HepG2 (cell line): ENCODE results near the gene TIAM2. TPM values are rescaled to one million over a fixed set of nuclear protein-coding genes. Genes with fewer than 3 reads are reported as not detected.

Source experiments
- ATAC-seq: fragments of 200-7000 bp; cut with Tn5 transposase; 3 replicates; pipeline ENCODE4 v1.9.1; 2020; ENCODE audit warnings: mild to moderate bottlenecking, moderate library complexity
- BruUV-seq: library from RNA; stranded (reverse); fragments of 400-500 nt; replicated peaks from 2 replicates; lab custom pipeline; 2021; lab: Mats Ljungman, UMichigan
- CTCF ChIA-PET: fragments of 300-600 bp; formaldehyde crosslinking; extraction: SDS; loops from one replicate; lab custom pipeline; 2021; ENCODE audit warnings: low total read pairs, inconsistent platforms, low intra/inter-chr PET ratio; lab: Yijun Ruan, JAX
- POLR2A ChIA-PET: fragments of 350-600 bp; sonication (Branson Sonifier 250); formaldehyde crosslinking; loops from one replicate; lab custom pipeline; 2020; ENCODE audit warnings: antibody characterized with exemption, inconsistent platforms; lab: Yijun Ruan, JAX
- DNase-seq: peaks from one replicate; pipeline ENCODE4 v3.0.0-alpha.2; 2015; ENCODE audit warnings: low spot score
- FAIRE-seq: peaks from 3 replicates; lab custom pipeline; 2011; peaks lifted over from hg19 to GRCh38; lab: Jason Lieb, UNC
- H2AFZ ChIP-seq: one replicate; pipeline ENCODE4 v1.6.1; 2011; ENCODE audit warnings: low read length, inconsistent platforms
- H3K27ac ChIP-seq: fragments of 300-600 bp; 3 replicates; pipeline ENCODE4 v1.8.0; 2011; ENCODE audit warnings: mixed run types, mild to moderate bottlenecking, mixed read lengths, low read length, inconsistent platforms; ENCODE audit not compliant: insufficient read depth; ENCODE audit errors: extremely low read length
- H3K27me3 ChIP-seq, 2 experiments: fragments of 200-600 bp in 1 of 2; 2 replicates in 1 of 2; 3 replicates in 1 of 2; pipeline versions ENCODE4 v1.6.0 to v1.8.0; 2011; ENCODE audit warnings: low read length in 2 of 2, mild to moderate bottlenecking in 2 of 2, moderate library complexity in 2 of 2, inconsistent platforms in 1 of 2; ENCODE audit not compliant: insufficient read depth in 2 of 2, control insufficient read depth in 1 of 2
- H3K36me3 ChIP-seq, 2 experiments: fragments of 200-600 bp in 1 of 2; replicated peaks in 1 of 2; 2 replicates in 1 of 2; 3 replicates in 1 of 2; pipeline versions ENCODE4 v1.5.1 to v1.8.0; 2011; ENCODE audit warnings: low read length in 2 of 2, inconsistent platforms in 1 of 2; ENCODE audit not compliant: insufficient read depth in 2 of 2, control insufficient read depth in 1 of 2
- H3K4me1 ChIP-seq: 2 replicates; pipeline ENCODE4 v1.5.1; 2012; ENCODE audit warnings: low read length, inconsistent platforms; ENCODE audit not compliant: insufficient read depth
- H3K4me2 ChIP-seq: 2 replicates; pipeline ENCODE4 v1.6.0; 2011; ENCODE audit warnings: low read depth, low read length, inconsistent platforms
- H3K4me3 ChIP-seq, 3 experiments: fragments of 200-600 bp in 1 of 3; sonication (generic), shearing (Covaris generic) in 1 of 3; replicated peaks in 1 of 3; 2 replicates each; pipeline ENCODE4 v1.5.1; 2011 to 2016; ENCODE audit warnings: low read length in 3 of 3, inconsistent platforms in 2 of 3, low read depth in 2 of 3, mild to moderate bottlenecking in 2 of 3, control low read depth in 1 of 3, mixed read lengths in 1 of 3; ENCODE audit not compliant: insufficient read depth in 1 of 3
- H3K79me2 ChIP-seq: one replicate; pipeline ENCODE4 v1.6.1; 2011; ENCODE audit warnings: low read length, inconsistent platforms; ENCODE audit not compliant: insufficient read depth
- H3K9ac ChIP-seq: 2 replicates; pipeline ENCODE4 v1.6.0; 2011; ENCODE audit warnings: mild to moderate bottlenecking, low read depth, low read length, inconsistent platforms; ENCODE audit not compliant: insufficient read depth
- H3K9me3 ChIP-seq: 2 replicates; pipeline ENCODE4 v1.5.1; 2012; ENCODE audit warnings: mild to moderate bottlenecking, low read length
- H4K20me1 ChIP-seq: 2 replicates; pipeline ENCODE4 v1.6.0; 2011; ENCODE audit warnings: inconsistent platforms, mild to moderate bottlenecking, low read length, moderate library complexity; ENCODE audit not compliant: insufficient read depth
- CERS6 ChIP-seq: sonication (generic); formaldehyde crosslinking; IDR thresholded peaks from 2 replicates; pipeline ENCODE4 v1.5.0; 2020; ENCODE audit warnings: missing genetic modification reagents
- EED ChIP-seq: sonication (generic); formaldehyde crosslinking; IDR thresholded peaks from 2 replicates; pipeline ENCODE4 v1.5.0; 2020; ENCODE audit warnings: mild to moderate bottlenecking, missing genetic modification reagents
- HOXA3 ChIP-seq: sonication (generic); formaldehyde crosslinking; IDR thresholded peaks from 2 replicates; pipeline ENCODE4 v1.5.0; 2020; ENCODE audit warnings: missing genetic modification reagents
- JARID2 ChIP-seq: sonication (generic); formaldehyde crosslinking; IDR thresholded peaks from 2 replicates; pipeline ENCODE4 v1.8.1; 2023; ENCODE audit warnings: missing genetic modification reagents, inconsistent platforms; ENCODE audit not compliant: insufficient replicate concordance
- ZNF788 ChIP-seq: sonication (generic); formaldehyde crosslinking; IDR thresholded peaks from 2 replicates; pipeline ENCODE4 v1.5.0; 2020; ENCODE audit warnings: mild to moderate bottlenecking, missing genetic modification reagents, borderline replicate concordance
- WGBS: methylation state at CpG from one replicate; pipeline ENCODE4 v1.1.6; 2017; ENCODE audit warnings: low lambda C conversion rate; 5-methylcytosine and 5-hydroxymethylcytosine counted together
- in situ Hi-C: cut with HindIII; loops from 2 replicates; pipeline ENCODE4 v1.10.0; 2017; ENCODE audit warnings: low pct_unique_long_range_greater_than_20kb; ENCODE audit not compliant: extremely low pct_ligation_motif_present
- intact Hi-C: fragments of 100-400 bp; cut with micrococcal nuclease; formaldehyde crosslinking; loops from one replicate; pipeline ENCODE4 v1.10.0; 2022; ENCODE audit not compliant: unreplicated experiment
- polyA plus RNA-seq, 8 experiments: library from polyadenylated mRNA; depleted of rRNA in 3 of 8; stranded (reverse) in 7 of 8; unstranded in 1 of 8; fragments of >200 nt; fragmentation: Illumina TruSeq in 4 of 8; extraction: Trizol in 4 of 8; gene quantifications; 2 replicates each; pipeline versions ENCODE4 v1.2.1 to v1.2.3, GENCODE V29; 2011 to 2016; ENCODE audit warnings: low read depth in 4 of 8, missing spikeins in 1 of 8, mixed read lengths in 1 of 8; ENCODE audit not compliant: insufficient read depth in 1 of 8
- total RNA-seq, 5 experiments: library from RNA; depleted of rRNA; stranded (reverse); fragments of >200 nt; fragmentation: Illumina TruSeq; extraction: Trizol; gene quantifications; 2 replicates each; pipeline ENCODE4 v1.2.3, GENCODE V29; 2016; ENCODE audit warnings: low read depth in 1 of 5
- TF ChIP-seq, protein P1 (sequence below): sonication (generic); formaldehyde crosslinking; IDR thresholded peaks from 2 replicates; pipeline ENCODE4 v1.5.0; 2020; ENCODE audit warnings: mild to moderate bottlenecking, missing genetic modification reagents, borderline replicate concordance

The TIAM2 gene
- total and polyA plus RNA-seq, 2 of the 13 experiments (the other 11 are each of a cell fraction or from before 2014, with no cell fraction given) = 4.1 to 4.5 TPM

DNA sequence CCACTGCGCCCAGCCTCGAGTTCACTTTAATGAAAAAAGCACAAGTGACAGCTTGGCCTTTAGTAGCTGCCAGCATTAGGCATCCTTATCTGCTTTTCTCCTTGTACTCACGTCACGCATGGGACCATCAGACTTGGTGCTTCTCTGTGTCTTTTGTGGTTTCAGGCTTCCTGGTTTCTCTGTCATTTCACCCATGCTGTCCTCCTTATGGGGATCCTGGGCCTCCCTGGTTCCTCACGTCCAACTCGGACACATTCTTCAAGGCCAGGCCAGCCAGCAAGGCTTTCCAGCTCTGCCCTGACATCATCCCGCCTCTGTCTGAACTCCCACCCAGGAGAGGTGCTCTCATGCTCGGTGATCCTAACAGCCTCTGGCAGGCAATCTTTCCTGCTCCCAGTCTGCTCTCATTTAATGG lies 83.2 kb downstream of the TIAM2 start:
- no peaks in the 10 kb centered on the region for H3K27me3 ChIP-seq
- CTCF ChIA-PET = no interaction called here
- intact Hi-C loops = no loop called here
- H3K27ac ChIP-seq = no peak overlapping the region
- peaks cover 12% of the 10 kb centered on the region for H3K4me1 ChIP-seq
- no peaks in the 10 kb centered on the region for H4K20me1 ChIP-seq
- in situ Hi-C loops = no loop called here
- DNase-seq = no peak
- peak; percentile 51 for ATAC-seq
- no peak overlapping the region for H3K4me2 ChIP-seq
- BruUV-seq = no TSS peak
- H3K79me2 ChIP-seq = no peaks in the 10 kb centered on the region
- no peaks in the 10 kb centered on the region for H3K36me3 ChIP-seq
- WGBS = 54% methylated on average over 8 of the region's 8 CpGs
- FAIRE-seq = no peak
- no peaks in the 10 kb centered on the region for H3K9me3 ChIP-seq
- no peak overlapping the region for H2AFZ ChIP-seq
- H3K4me3 ChIP-seq = no peak overlapping the region
- POLR2A ChIA-PET = no interaction called here
- H3K9ac ChIP-seq = no peak overlapping the region
- TF ChIP-seq, protein P1, sequence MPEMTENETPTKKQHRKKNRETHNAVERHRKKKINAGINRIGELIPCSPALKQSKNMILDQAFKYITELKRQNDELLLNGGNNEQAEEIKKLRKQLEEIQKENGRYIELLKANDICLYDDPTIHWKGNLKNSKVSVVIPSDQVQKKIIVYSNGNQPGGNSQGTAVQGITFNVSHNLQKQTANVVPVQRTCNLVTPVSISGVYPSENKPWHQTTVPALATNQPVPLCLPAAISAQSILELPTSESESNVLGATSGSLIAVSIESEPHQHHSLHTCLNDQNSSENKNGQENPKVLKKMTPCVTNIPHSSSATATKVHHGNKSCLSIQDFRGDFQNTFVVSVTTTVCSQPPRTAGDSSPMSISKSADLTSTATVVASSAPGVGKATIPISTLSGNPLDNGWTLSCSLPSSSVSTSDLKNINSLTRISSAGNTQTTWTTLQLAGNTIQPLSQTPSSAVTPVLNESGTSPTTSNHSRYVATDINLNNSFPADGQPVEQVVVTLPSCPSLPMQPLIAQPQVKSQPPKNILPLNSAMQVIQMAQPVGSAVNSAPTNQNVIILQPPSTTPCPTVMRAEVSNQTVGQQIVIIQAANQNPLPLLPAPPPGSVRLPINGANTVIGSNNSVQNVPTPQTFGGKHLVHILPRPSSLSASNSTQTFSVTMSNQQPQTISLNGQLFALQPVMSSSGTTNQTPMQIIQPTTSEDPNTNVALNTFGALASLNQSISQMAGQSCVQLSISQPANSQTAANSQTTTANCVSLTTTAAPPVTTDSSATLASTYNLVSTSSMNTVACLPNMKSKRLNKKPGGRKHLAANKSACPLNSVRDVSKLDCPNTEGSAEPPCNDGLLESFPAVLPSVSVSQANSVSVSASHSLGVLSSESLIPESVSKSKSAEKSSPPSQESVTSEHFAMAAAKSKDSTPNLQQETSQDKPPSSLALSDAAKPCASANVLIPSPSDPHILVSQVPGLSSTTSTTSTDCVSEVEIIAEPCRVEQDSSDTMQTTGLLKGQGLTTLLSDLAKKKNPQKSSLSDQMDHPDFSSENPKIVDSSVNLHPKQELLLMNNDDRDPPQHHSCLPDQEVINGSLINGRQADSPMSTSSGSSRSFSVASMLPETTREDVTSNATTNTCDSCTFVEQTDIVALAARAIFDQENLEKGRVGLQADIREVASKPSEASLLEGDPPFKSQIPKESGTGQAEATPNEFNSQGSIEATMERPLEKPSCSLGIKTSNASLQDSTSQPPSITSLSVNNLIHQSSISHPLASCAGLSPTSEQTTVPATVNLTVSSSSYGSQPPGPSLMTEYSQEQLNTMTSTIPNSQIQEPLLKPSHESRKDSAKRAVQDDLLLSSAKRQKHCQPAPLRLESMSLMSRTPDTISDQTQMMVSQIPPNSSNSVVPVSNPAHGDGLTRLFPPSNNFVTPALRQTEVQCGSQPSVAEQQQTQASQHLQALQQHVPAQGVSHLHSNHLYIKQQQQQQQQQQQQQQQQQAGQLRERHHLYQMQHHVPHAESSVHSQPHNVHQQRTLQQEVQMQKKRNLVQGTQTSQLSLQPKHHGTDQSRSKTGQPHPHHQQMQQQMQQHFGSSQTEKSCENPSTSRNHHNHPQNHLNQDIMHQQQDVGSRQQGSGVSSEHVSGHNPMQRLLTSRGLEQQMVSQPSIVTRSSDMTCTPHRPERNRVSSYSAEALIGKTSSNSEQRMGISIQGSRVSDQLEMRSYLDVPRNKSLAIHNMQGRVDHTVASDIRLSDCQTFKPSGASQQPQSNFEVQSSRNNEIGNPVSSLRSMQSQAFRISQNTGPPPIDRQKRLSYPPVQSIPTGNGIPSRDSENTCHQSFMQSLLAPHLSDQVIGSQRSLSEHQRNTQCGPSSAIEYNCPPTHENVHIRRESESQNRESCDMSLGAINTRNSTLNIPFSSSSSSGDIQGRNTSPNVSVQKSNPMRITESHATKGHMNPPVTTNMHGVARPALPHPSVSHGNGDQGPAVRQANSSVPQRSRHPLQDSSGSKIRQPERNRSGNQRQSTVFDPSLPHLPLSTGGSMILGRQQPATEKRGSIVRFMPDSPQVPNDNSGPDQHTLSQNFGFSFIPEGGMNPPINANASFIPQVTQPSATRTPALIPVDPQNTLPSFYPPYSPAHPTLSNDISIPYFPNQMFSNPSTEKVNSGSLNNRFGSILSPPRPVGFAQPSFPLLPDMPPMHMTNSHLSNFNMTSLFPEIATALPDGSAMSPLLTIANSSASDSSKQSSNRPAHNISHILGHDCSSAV = no peak
- TF ChIP-seq HOXA3 = 0 out of 2 replicates have a peak, but pooled peaks have one; percentile 0
- no peak for TF ChIP-seq CERS6 (CRISPR knock-in tag)
- peak; percentile 24; the same call in 1 of the 2 replicates for TF ChIP-seq ZNF788 (CRISPR knock-in tag)
- no peak for TF ChIP-seq JARID2 (CRISPR knock-in tag)
- TF ChIP-seq EED (CRISPR knock-in tag) = peak; percentile 26; the same call in 1 of the 2 replicates
